IMR-90 (cell line): ENCODE results near the gene COL9A2.

Experiments
- CEBPB ChIP-seq: IDR thresholded peaks from 2 replicates; pipeline ENCODE4 v1.6.1; 2012; ENCODE audit warnings: low read depth, low read length, improper control_type of control experiment
- CHD1 ChIP-seq: IDR thresholded peaks from 2 replicates; pipeline ENCODE4 v1.6.1; 2012; ENCODE audit warnings: low read depth, low read length, improper control_type of control experiment
- CTCF ChIP-seq: conservative IDR thresholded peaks from 2 replicates; pipeline ENCODE4 v1.5.1; 2012; ENCODE audit warnings: mild to moderate bottlenecking, low read depth, low read length, improper control_type of control experiment
- ELK1 ChIP-seq: fragments of 150-350 bp; IDR thresholded peaks from 2 replicates; pipeline ENCODE4 v1.6.1; 2016; ENCODE audit warnings: low read depth, mild to moderate bottlenecking, low read length, moderate library complexity, borderline replicate concordance
- MAZ ChIP-seq: IDR thresholded peaks from 2 replicates; pipeline ENCODE4 v1.6.1; 2012; ENCODE audit warnings: low read depth, mild to moderate bottlenecking, low read length, improper control_type of control experiment, moderate library complexity, borderline replicate concordance
- MXI1 ChIP-seq: IDR thresholded peaks from 2 replicates; pipeline ENCODE4 v1.6.1; 2012; ENCODE audit warnings: low read depth, mild to moderate bottlenecking, low read length, moderate library complexity, borderline replicate concordance
- POLR2A ChIP-seq: IDR thresholded peaks from 2 replicates; pipeline ENCODE4 v1.6.1; 2012; ENCODE audit warnings: mild to moderate bottlenecking, low read depth, low read length
- RAD21 ChIP-seq: IDR thresholded peaks from 2 replicates; pipeline ENCODE4 v1.6.1; 2012; ENCODE audit warnings: low read length, improper control_type of control experiment
- RCOR1 ChIP-seq: IDR thresholded peaks from 2 replicates; pipeline ENCODE4 v1.6.1; 2012; ENCODE audit warnings: mild to moderate bottlenecking, low read length, improper control_type of control experiment; ENCODE audit not compliant: insufficient replicate concordance
- RFX5 ChIP-seq: IDR thresholded peaks from 2 replicates; pipeline ENCODE4 v1.8.0; 2012; ENCODE audit warnings: low read depth, mild to moderate bottlenecking, low read length, moderate library complexity
- USF2 ChIP-seq: fragments of 150-350 bp; IDR thresholded peaks from 2 replicates; pipeline ENCODE4 v1.6.1; 2017; ENCODE audit warnings: mild to moderate bottlenecking, antibody characterized with exemption, low read length, low read depth

- no peak for TF ChIP-seq POLR2A
- TF ChIP-seq CTCF = no peak
- no peak for TF ChIP-seq CHD1
- no peak for TF ChIP-seq RAD21
- no peak for TF ChIP-seq CEBPB
- TF ChIP-seq MAZ = no peak
- TF ChIP-seq ELK1 = no peak
- TF ChIP-seq RFX5 = no peak
- no peak for TF ChIP-seq MXI1
- TF ChIP-seq USF2 = no peak
- no peak for TF ChIP-seq RCOR1
Observed at GRCh38 chr1:40273547-40274166, 43.4 kb downstream of the COL9A2 start.
